Stromal cell of bone marrow (primary cell): ENCODE measurements around the gene OBSCN.

Source experiments
- DNase-seq: peaks from one replicate; pipeline ENCODE4 v3.0.0-alpha.2; 2012; ENCODE audit warnings: low read depth

OBSCN gene

GRCh38 chr1:228423404-228424053, 215.7 kb downstream of the OBSCN start:
- DNase-seq = no peak

GRCh38 chr1:228424685-228425660, 217.1 kb downstream of the OBSCN start:
- no peak for DNase-seq

- no peak for DNase-seq
Measured at GRCh38 chr1:228426518-228427175, 218.8 kb downstream of the OBSCN start.

- DNase-seq = no peak
Measured at GRCh38 chr1:228428412-228428811, 220.6 kb downstream of the OBSCN start.
